ENCODE results near the gene CCBE1.
"Not testable (repeated sequence)": the region's sequence is repeated elsewhere in the genome, so short reads cannot be mapped to it uniquely, and the experiment has no call there.

Gene CCBE1

GRCh38 chr18:59539108-59539507 lies 158.1 kb downstream of the CCBE1 start:
- DNase-seq (ENCODE audit: low read depth) = no peak

- DNase-seq (ENCODE audit: low read depth) = no peak
Observed at GRCh38 chr18:59537579-59537978, 159.6 kb downstream of the CCBE1 start.

GRCh38 chr18:59536166-59536565 lies 161.1 kb downstream of the CCBE1 start:
- no peak for DNase-seq (ENCODE audit: low read depth)

- no peak for DNase-seq (ENCODE audit: low read depth)
Observed at GRCh38 chr18:59535055-59535454, 162.2 kb downstream of the CCBE1 start.

- no peak for DNase-seq (ENCODE audit: low read depth)
Observed at GRCh38 chr18:59528866-59529265, 168.4 kb downstream of the CCBE1 start.

- DNase-seq (ENCODE audit: low read depth) = no peak
Observed at GRCh38 chr18:59520562-59521355, 176.5 kb downstream of the CCBE1 start.

- no peak for DNase-seq (ENCODE audit: low read depth)
Observed at GRCh38 chr18:59518705-59519104, 178.5 kb downstream of the CCBE1 start.

GRCh38 chr18:59517446-59518165 lies 179.6 kb downstream of the CCBE1 start:
- DNase-seq (ENCODE audit: low read depth) = no peak

GRCh38 chr18:59516356-59517155 lies 180.7 kb downstream of the CCBE1 start:
- no peak for DNase-seq (ENCODE audit: low read depth)

- not testable (repeated sequence) for DNase-seq (ENCODE audit: low read depth)
Observed at GRCh38 chr18:59515956-59516355, 181.3 kb downstream of the CCBE1 start.

GRCh38 chr18:59515147-59515546 lies 182.1 kb downstream of the CCBE1 start:
- DNase-seq (ENCODE audit: low read depth) = no peak

- DNase-seq (ENCODE audit: low read depth) = no peak
Observed at GRCh38 chr18:59514203-59514602, 183.0 kb downstream of the CCBE1 start.

GRCh38 chr18:59512025-59512755 lies 185.0 kb downstream of the CCBE1 start:
- no peak for DNase-seq (ENCODE audit: low read depth)

GRCh38 chr18:59509481-59510442 lies 187.5 kb downstream of the CCBE1 start:
- no peak for DNase-seq (ENCODE audit: low read depth)

GRCh38 chr18:59505356-59505755 lies 191.9 kb downstream of the CCBE1 start:
- no peak for DNase-seq (ENCODE audit: low read depth)

- DNase-seq (ENCODE audit: low read depth) = no peak
Observed at GRCh38 chr18:59502274-59503175, 194.7 kb downstream of the CCBE1 start.

- DNase-seq (ENCODE audit: low read depth) = no peak
Observed at GRCh38 chr18:59501920-59502273, 195.3 kb downstream of the CCBE1 start.

GRCh38 chr18:59500765-59501164 lies 196.5 kb downstream of the CCBE1 start:
- DNase-seq (ENCODE audit: low read depth) = no peak

GRCh38 chr18:59498506-59499086 lies 198.6 kb downstream of the CCBE1 start:
- no peak for DNase-seq (ENCODE audit: low read depth)

Measured in stimulated activated CD8-positive, alpha-beta memory T cell treated with anti-CD3 and anti-CD28 coated beads, Interleukin-15, amount 100 ng/mL, for 1 hour (primary cell).